Loucy (cell line): ENCODE results near the gene HADHB.

Experiments
- CTCF ChIP-seq: fragments of 200-600 bp; sonication (generic); conservative IDR thresholded peaks from 2 replicates; pipeline ENCODE4 v1.5.1; 2014; ENCODE audit warnings: mild to moderate bottlenecking, antibody characterized with exemption, low read length
- EZH2phosphoT487 ChIP-seq: fragments of 200-600 bp; IDR thresholded peaks from 2 replicates; pipeline ENCODE4 v1.6.1; 2018; ENCODE audit warnings: antibody characterized with exemption, mild to moderate bottlenecking, moderate library complexity, borderline replicate concordance

- TF ChIP-seq CTCF (no peak), EZH2phosphoT487 (no peak)
Measured at GRCh38 chr2:26314243-26314642, 69.5 kb downstream of the HADHB start.
